NCI-H82 treated with DMSO at 0.1 percent for 48 hours (cell line): Measurements from ENCODE around the gene B4GALNT2.
A peak's percentile ranks its signal among the peaks of the same experiment; 100 is the strongest.

Source experiments
- DNase-seq: peaks from one replicate; lab custom pipeline; 2025; ENCODE audit not compliant: unreplicated experiment; lab: John Stamatoyannopoulos, UW

The B4GALNT2 gene

GRCh38 chr17:49209061-49209571 lies 76.5 kb downstream of the B4GALNT2 start:
- peak; percentile 65 for DNase-seq

- DNase-seq: no peak
Measured at GRCh38 chr17:49210158-49211029, 77.8 kb downstream of the B4GALNT2 start, which contains the start of the genes ABI3 and GNGT2. Gene ABI3 (plus strand): TSS chr17:49210707. CDS start chr17:49210725, 18 bp downstream. Gene GNGT2 (minus strand): TSS chr17:49210574. CDS start chr17:49207422, 3,152 bp downstream.

DNA sequence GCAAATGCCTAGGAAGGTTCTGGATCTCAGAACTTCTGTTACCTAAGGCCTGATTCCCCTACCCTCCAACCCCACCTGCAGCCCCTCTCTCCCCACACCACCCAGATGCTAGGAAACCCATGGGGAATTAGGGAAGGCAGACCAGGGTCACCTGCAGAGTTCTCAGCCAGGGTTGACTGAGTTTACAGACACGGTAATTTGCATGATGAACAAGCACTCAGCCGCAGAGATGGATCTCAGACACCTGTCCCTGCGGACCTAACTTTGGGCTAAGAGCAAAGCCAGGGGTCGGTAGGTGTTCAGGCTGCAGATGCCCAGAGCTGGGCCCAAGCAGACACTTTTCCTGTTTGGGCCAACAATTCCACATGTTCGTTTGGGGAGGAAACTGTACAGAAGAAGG lies 80.8 kb downstream of the B4GALNT2 start:
- DNase-seq: no peak

GRCh38 chr17:49213847-49214246 lies 81.3 kb downstream of the B4GALNT2 start:
- DNase-seq: no peak

DNA sequence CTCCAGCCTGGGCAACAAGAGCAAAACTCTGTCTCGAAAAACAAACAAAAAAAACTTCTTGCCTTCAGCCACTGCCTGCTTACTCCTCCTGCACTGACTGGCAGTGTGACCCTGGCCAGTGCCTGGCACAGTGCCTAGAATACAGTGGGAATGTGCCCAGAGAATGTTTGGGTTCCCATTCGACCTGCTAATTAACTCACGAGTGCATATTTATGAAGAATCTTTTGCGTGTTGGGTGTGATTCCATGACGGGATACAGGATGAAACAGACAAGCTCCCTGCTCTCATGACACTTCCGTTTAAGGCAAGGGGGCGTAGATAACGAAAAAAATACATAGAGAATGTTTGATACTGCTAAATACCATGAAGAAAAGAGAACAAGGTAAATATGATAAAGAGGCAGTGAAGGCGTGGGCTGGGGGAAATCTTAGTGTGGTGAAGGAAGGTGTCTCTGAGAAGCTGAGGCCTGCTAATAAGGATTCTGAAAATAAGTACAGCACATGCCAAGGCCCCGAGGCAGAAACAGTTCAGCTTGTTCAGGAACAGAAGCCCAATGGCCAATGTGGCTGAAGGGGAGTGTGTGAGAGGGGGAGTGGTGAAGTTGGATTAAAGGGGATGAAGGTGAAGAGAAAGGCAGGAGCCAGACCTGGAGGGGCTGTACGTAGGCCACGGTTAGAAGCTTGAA lies 82.2 kb downstream of the B4GALNT2 start:
- no peak for DNase-seq

GRCh38 chr17:49216482-49216881 lies 83.9 kb downstream of the B4GALNT2 start:
- DNase-seq: no peak

- DNase-seq: no peak
Measured at GRCh38 chr17:49216953-49217650, 84.5 kb downstream of the B4GALNT2 start.

- DNase-seq: no peak
Measured at GRCh38 chr17:49217651-49218413, 85.3 kb downstream of the B4GALNT2 start.

DNA sequence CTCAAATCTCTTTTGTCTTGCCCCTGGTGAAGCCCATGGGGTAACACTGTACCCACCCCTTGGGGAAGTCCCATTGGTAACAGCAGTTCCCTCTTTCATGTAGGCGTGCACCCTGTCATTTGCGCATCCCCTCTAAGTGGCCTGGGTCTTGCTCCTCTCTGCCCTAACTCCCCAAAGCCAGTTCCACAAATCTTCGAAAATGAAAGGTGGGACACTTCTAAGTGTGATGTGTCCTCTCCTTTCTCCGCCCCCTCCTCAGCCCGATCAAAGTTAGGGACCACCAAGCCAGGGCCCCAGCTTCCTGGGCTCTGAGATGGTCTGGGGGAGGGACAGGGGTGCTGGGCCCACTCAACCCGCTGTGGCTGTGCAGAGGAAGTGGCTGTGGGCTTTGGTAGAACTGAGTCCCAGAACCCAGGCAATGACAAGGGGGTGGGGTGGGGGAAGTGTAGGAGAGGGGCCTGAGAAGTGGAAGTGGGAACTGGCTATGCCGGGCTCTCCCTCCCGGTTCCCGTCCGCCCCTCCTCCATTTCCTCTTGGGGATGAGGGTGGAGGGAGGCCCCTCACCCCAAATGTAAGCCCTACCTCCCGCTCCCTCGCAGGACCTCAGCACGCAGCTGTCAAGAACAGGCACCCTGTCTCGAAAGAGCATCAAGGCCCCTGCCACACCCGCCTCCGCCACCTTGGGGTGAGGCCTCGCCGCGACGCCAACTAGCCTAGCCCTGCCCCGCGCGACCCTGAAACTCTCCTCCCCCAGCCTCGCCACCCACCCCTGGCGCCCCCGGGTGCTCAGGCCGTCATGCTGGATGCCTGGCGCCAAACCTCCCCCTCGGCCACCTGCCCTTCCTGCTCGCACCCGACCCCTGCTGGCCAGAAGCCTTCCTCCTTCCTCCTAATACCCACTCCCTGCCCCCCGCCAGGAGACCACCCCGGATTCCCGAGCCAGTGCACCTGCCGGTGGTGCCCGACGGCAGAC lies 86.7 kb downstream of the B4GALNT2 start:
- DNase-seq: no peak

- DNase-seq: no peak
Measured at GRCh38 chr17:49219987-49220386, 87.4 kb downstream of the B4GALNT2 start.

- no peak for DNase-seq
Measured at GRCh38 chr17:49223168-49223516, 90.6 kb downstream of the B4GALNT2 start.

GRCh38 chr17:49223517-49224197 lies 91.1 kb downstream of the B4GALNT2 start:
- peak; percentile 11 for DNase-seq

- DNase-seq: no peak
Measured at GRCh38 chr17:49224198-49224996, 91.8 kb downstream of the B4GALNT2 start.

GRCh38 chr17:49224997-49225337 lies 92.4 kb downstream of the B4GALNT2 start:
- no peak for DNase-seq

DNA sequence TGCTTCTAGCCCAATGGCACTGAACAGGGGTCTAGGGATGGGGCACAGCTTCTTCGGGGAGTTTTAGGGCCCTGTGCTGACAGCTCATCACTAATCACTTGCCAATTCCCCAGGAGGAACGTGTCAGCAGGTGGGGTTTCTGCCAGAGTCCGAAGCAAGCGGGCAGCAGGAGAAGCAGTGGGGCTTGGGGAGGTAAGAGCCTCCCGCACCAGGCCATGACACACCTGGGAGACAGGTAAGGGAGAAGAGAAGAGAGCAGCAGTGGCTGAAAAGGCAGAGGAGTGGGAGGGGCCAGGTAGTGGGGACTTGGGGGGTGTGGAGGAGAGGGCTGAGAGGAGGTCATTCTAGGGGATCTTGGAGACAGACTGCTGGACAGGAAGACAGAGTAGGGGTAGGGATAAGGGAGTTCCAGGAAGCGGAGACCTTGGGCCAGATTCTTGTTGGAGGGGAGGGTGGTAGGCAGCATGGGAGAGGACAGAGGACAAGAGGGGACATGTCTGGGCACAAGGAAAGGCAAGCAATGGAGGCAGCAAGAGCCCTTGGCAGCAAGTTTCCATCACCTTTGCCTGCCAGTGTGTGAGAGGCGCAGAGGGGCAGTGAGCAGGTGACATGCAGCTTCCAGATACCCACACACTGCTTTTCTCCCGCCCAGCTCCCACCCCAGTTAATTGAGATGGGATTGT lies 93.1 kb downstream of the B4GALNT2 start:
- no peak for DNase-seq
